Fibroblast of pulmonary artery (primary cell): ENCODE data around the gene CLTC.

Source experiments
- DNase-seq: peaks from one replicate; pipeline ENCODE4 v3.0.0-alpha.2; 2010; ENCODE audit warnings: low read depth
- H3K4me3 ChIP-seq: replicated peaks from 2 replicates; pipeline ENCODE4 v1.5.1; 2011; ENCODE audit warnings: low read depth, mild to moderate bottlenecking, control low read depth, low read length, moderate library complexity
- TF ChIP-seq, protein P1 (sequence below): IDR thresholded peaks from 2 replicates; pipeline ENCODE4 v1.5.1; 2011; ENCODE audit warnings: mild to moderate bottlenecking, control low read depth, low read length, inconsistent platforms; ENCODE audit errors: missing control alignments

CLTC gene

DNA sequence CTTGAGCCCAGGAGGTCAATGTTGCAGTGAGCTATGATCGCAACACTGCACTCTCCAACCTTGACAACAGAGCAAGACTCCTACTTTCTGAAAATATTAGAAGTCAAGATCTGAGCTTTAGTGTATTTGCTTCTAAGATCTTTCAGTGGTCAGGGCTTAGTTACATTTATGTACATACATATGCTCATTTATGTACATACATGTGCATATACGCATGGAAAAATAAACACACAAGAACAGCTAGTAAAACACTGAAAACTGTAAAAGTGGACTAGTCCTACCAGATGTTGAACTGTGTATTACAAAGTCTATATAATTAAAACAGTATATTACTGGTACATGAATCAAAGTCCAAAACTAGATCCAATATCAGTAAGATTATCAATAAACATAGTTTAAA, 59.2 kb downstream of the CLTC start:
- no peak overlapping the region for H3K4me3 ChIP-seq
- TF ChIP-seq, protein P1, sequence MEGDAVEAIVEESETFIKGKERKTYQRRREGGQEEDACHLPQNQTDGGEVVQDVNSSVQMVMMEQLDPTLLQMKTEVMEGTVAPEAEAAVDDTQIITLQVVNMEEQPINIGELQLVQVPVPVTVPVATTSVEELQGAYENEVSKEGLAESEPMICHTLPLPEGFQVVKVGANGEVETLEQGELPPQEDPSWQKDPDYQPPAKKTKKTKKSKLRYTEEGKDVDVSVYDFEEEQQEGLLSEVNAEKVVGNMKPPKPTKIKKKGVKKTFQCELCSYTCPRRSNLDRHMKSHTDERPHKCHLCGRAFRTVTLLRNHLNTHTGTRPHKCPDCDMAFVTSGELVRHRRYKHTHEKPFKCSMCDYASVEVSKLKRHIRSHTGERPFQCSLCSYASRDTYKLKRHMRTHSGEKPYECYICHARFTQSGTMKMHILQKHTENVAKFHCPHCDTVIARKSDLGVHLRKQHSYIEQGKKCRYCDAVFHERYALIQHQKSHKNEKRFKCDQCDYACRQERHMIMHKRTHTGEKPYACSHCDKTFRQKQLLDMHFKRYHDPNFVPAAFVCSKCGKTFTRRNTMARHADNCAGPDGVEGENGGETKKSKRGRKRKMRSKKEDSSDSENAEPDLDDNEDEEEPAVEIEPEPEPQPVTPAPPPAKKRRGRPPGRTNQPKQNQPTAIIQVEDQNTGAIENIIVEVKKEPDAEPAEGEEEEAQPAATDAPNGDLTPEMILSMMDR: no peak
- no peak for DNase-seq

DNA sequence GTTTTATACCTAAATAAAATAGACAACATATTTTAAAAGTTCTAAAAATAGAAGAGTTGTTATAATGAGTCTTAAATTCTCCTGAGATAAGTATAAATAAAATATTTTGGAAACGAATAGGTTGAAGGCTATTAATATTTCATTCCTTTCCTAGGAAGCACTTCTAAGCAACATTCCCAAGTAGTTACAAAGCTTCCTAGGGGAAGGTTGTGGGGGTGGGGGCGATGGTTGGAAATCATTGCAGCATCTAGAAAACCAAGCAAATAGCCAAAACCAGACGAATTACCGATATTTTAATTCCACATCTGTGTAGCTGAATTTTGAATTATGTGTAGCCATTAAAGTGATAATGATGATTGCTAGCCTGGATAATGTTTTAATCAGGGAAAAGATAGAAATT, 60.6 kb downstream of the CLTC start:
- no peak overlapping the region for H3K4me3 ChIP-seq
- DNase-seq: no peak
- TF ChIP-seq, protein P1: no peak

DNA sequence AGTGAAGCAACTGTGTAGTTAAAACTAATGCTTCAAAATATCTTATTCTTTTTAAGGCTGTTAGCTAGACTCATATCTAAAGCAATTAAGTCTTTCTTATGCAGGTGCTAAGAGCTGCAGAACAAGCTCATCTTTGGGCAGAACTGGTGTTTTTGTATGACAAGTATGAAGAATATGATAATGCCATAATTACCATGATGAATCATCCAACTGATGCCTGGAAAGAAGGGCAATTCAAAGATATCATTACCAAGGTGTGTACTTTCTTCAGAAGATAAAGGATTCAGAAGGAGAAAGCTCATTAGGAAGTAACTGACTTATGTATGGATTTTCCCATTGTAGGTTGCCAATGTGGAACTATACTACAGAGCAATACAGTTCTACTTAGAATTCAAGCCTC, 63.6 kb downstream of the CLTC start:
- TF ChIP-seq, protein P1: no peak
- DNase-seq: no peak

DNA sequence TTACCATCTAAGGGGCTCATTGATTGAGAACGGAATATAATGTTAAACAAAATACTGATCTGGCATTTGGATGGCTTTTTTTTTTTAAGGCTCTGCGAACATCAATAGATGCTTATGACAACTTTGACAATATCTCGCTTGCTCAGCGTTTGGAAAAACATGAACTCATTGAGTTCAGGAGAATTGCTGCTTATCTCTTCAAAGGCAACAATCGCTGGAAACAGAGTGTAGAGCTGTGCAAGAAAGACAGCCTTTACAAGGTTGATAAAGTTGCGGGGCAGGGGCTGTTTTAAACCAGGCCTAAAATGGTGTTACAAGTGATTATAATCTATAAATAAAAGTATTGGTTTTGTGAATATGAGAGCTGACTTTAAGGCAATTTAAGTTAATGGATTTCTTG, 65.3 kb downstream of the CLTC start:
- TF ChIP-seq, protein P1: no peak
- no peak for DNase-seq
- no peak overlapping the region for H3K4me3 ChIP-seq

More for the DNA sequence above, 63.6 kb downstream of the CLTC start:
- H3K4me3 ChIP-seq: no peak overlapping the region

DNA sequence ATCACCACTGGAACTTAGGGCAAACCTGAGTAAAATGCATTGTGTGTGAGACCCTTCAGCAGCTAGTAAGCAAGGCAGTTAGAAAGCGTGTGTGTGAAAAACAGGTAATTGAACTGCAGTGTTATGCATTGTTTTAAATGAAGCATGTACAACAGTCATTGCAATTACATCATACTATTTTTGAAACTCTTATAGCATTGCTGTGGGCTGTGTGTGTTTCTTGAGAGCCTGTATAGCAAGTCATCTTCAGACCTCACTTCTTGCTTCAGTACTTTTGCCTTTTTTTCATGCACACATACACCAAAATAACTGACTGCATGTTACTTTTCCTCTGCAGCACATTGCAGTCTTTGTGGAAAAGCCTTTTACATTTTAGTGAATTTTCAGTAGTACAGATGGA, 68.3 kb downstream of the CLTC start:
- H3K4me3 ChIP-seq: no peak overlapping the region
- TF ChIP-seq, protein P1: no peak
- no peak for DNase-seq

DNA sequence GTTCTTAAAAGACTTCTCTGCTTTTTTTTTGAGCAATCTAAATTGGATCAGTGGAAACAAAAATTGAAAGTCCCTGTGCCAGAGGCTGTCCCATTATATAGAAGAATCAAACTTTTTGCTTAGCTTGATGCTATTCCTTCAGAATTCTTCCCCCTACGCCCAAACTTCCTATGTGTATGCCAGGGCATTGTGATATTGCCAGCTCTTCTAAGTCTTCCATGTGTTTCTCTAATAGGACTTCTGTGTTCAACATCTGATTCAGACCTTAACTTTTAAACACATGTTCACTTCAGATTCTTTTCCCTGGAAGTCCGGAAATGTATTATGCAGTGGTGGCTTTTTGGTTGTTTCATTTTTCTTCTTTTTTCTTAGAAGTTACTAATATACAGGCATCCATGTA, 68.8 kb downstream of the CLTC start:
- TF ChIP-seq, protein P1: no peak
- DNase-seq: no peak
- H3K4me3 ChIP-seq: no peak overlapping the region

DNA sequence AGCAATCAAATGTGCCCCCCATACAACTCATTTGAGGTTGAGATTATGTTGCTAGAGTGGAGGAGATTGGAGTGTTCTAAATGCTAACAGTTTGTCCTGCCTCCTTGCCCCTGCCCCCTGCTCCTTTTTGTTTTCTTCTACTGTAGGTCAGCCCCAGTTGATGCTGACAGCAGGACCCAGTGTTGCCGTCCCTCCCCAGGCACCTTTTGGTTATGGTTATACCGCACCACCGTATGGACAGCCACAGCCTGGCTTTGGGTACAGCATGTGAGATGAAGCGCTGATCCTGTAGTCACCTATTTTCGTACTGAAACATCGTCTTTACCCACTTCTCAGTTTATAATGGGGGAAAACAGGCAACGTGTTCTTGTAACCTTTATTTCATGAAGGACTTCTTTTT, 73.9 kb downstream of the CLTC start:
- no peak overlapping the region for H3K4me3 ChIP-seq
- no peak for DNase-seq
- TF ChIP-seq, protein P1: no peak
